IPS DF 6.9 (cell line): ENCODE data around the gene TNFAIP3.

Experiments
- DNase-seq: peaks from one replicate; pipeline ENCODE4 v3.0.0-alpha.2; 2013; ENCODE audit warnings: low read depth, low spot score
- H3K27ac ChIP-seq: one replicate; pipeline ENCODE4 v1.5.1; 2013; ENCODE audit warnings: low read length, control low read depth
- H3K27me3 ChIP-seq: 2 replicates; pipeline ENCODE4 v1.6.1; 2013; ENCODE audit warnings: mild to moderate bottlenecking, low read length; ENCODE audit not compliant: control insufficient read depth, insufficient read depth
- H3K36me3 ChIP-seq: 2 replicates; pipeline ENCODE4 v1.6.1; 2013; ENCODE audit warnings: low read length; ENCODE audit not compliant: control insufficient read depth, insufficient read depth
- H3K4me1 ChIP-seq: 2 replicates; pipeline ENCODE4 v1.6.1; 2013; ENCODE audit warnings: low read length; ENCODE audit not compliant: control insufficient read depth, insufficient read depth
- H3K4me3 ChIP-seq: 2 replicates; pipeline ENCODE4 v1.5.1; 2013; ENCODE audit warnings: mild to moderate bottlenecking, low read length
- H3K9me3 ChIP-seq: 2 replicates; pipeline ENCODE4 v1.6.1; 2013; ENCODE audit warnings: low read length, inconsistent platforms; ENCODE audit not compliant: control insufficient read depth, insufficient read depth
- WGBS: extraction: QIAGEN DNeasy Blood & Tissue Kit; methylation state at CpG from one replicate; pipeline ENCODE4 v1.1.7; 2013; ENCODE audit warnings: mixed read lengths, missing lambda C conversion rate; ENCODE audit not compliant: insufficient read length, insufficient coverage; 5-methylcytosine and 5-hydroxymethylcytosine counted together

The TNFAIP3 gene

GRCh38 chr6:137901454-137901853 is 34.4 kb downstream of the TNFAIP3 start:
- Histone ChIP-seq H3K36me3 (no peaks in the 10 kb centered on the region), H3K4me1 (no peaks in the 10 kb centered on the region), H3K4me3 (no peak overlapping the region), H3K9me3 (no peaks in the 10 kb centered on the region), H3K27ac (no peak overlapping the region), H3K27me3 (no peaks in the 10 kb centered on the region)
- WGBS = no CpG with 5 or more reads among the region's 1 CpG
- no peak for DNase-seq

- no peak overlapping the region for H3K4me3 ChIP-seq
- no peak for DNase-seq
- H3K27ac ChIP-seq = no peak overlapping the region
- H3K36me3 ChIP-seq = no peaks in the 10 kb centered on the region
- no peaks in the 10 kb centered on the region for H3K4me1 ChIP-seq
- no peaks in the 10 kb centered on the region for H3K9me3 ChIP-seq
- no CpG with 5 or more reads among the region's 1 CpG for WGBS
- no peaks in the 10 kb centered on the region for H3K27me3 ChIP-seq
Measured at GRCh38 chr6:137902699-137903098, 35.6 kb downstream of the TNFAIP3 start.

- no peak overlapping the region for H3K4me3 ChIP-seq
- no peaks in the 10 kb centered on the region for H3K4me1 ChIP-seq
- H3K27me3 ChIP-seq = no peaks in the 10 kb centered on the region
- DNase-seq = no peak
- no peaks in the 10 kb centered on the region for H3K36me3 ChIP-seq
- WGBS = 100% methylated on average over 1 of the region's 7 CpGs
- H3K9me3 ChIP-seq = no peaks in the 10 kb centered on the region
- H3K27ac ChIP-seq = no peak overlapping the region
Measured at GRCh38 chr6:137903274-137903932, 36.3 kb downstream of the TNFAIP3 start.

GRCh38 chr6:137903933-137904821 is 37.1 kb downstream of the TNFAIP3 start:
- no CpG with 5 or more reads among the region's 12 CpGs for WGBS
- no peak for DNase-seq
- H3K4me3 ChIP-seq = no peak overlapping the region
- no peaks in the 10 kb centered on the region for H3K9me3 ChIP-seq
- no peaks in the 10 kb centered on the region for H3K27me3 ChIP-seq
- no peaks in the 10 kb centered on the region for H3K36me3 ChIP-seq
- no peak overlapping the region for H3K27ac ChIP-seq
- H3K4me1 ChIP-seq = no peaks in the 10 kb centered on the region

- WGBS = no CpG with 5 or more reads among the region's 11 CpGs
- H3K27ac ChIP-seq = no peak overlapping the region
- no peaks in the 10 kb centered on the region for H3K9me3 ChIP-seq
- no peak overlapping the region for H3K4me3 ChIP-seq
- no peaks in the 10 kb centered on the region for H3K27me3 ChIP-seq
- H3K36me3 ChIP-seq = no peaks in the 10 kb centered on the region
- no peak for DNase-seq
- no peaks in the 10 kb centered on the region for H3K4me1 ChIP-seq
Measured at GRCh38 chr6:137904822-137905617, 38.0 kb downstream of the TNFAIP3 start.

GRCh38 chr6:137906020-137906472 is 39.0 kb downstream of the TNFAIP3 start:
- no peak overlapping the region for H3K27ac ChIP-seq
- WGBS = no CpG with 5 or more reads among the region's 1 CpG
- DNase-seq = no peak
- H3K36me3 ChIP-seq = no peaks in the 10 kb centered on the region
- H3K4me3 ChIP-seq = no peak overlapping the region
- H3K9me3 ChIP-seq = no peaks in the 10 kb centered on the region
- no peaks in the 10 kb centered on the region for H3K4me1 ChIP-seq
- no peaks in the 10 kb centered on the region for H3K27me3 ChIP-seq

GRCh38 chr6:137907170-137907569 is 40.1 kb downstream of the TNFAIP3 start:
- Histone ChIP-seq H3K9me3 (no peaks in the 10 kb centered on the region), H3K4me3 (no peak overlapping the region), H3K27ac (no peak overlapping the region), H3K36me3 (no peaks in the 10 kb centered on the region), H3K27me3 (no peaks in the 10 kb centered on the region), H3K4me1 (peaks cover 2% of the 10 kb centered on the region; the same call in 1 of the 2 replicates)
- DNase-seq = no peak
- WGBS = no CpG with 5 or more reads among the region's 2 CpGs

GRCh38 chr6:137909533-137909932 is 42.5 kb downstream of the TNFAIP3 start:
- DNase-seq = no peak
- Histone ChIP-seq H3K4me3 (no peak overlapping the region), H3K9me3 (no peaks in the 10 kb centered on the region), H3K27ac (no peak overlapping the region), H3K4me1 (peaks cover 2% of the 10 kb centered on the region; the same call in 1 of the 2 replicates), H3K27me3 (no peaks in the 10 kb centered on the region), H3K36me3 (no peaks in the 10 kb centered on the region)
- no CpG with 5 or more reads among the region's 3 CpGs for WGBS

GRCh38 chr6:137910424-137910834 is 43.4 kb downstream of the TNFAIP3 start:
- WGBS = no CpG with 5 or more reads among the region's 1 CpG
- Histone ChIP-seq H3K4me3 (no peak overlapping the region), H3K9me3 (no peaks in the 10 kb centered on the region), H3K36me3 (no peaks in the 10 kb centered on the region), H3K4me1 (peaks cover 2% of the 10 kb centered on the region; the same call in 1 of the 2 replicates), H3K27me3 (no peaks in the 10 kb centered on the region), H3K27ac (no peak overlapping the region)
- no peak for DNase-seq

GRCh38 chr6:137910843-137911456 is 43.9 kb downstream of the TNFAIP3 start:
- Histone ChIP-seq H3K36me3 (no peaks in the 10 kb centered on the region), H3K27ac (no peak overlapping the region), H3K4me1 (peaks cover 2% of the 10 kb centered on the region; the same call in 1 of the 2 replicates), H3K4me3 (no peak overlapping the region), H3K27me3 (no peaks in the 10 kb centered on the region), H3K9me3 (no peaks in the 10 kb centered on the region)
- DNase-seq = no peak
- no CpG with 5 or more reads among the region's 6 CpGs for WGBS
